Measurements from ENCODE around the gene DLG3. TPM values are rescaled to one million over a fixed set of nuclear protein-coding genes. Genes with fewer than 3 reads are reported as not detected.

DLG3 gene
- total RNA-seq, 2 experiments from 2014 or later: 35.1 to 39.0 TPM

- ChIA-PET POLR2A (no interaction called here), CTCF (no interaction called here)
Measured at GRCh38 chrX:70464051-70464450, 19.4 kb downstream of the DLG3 start.

GRCh38 chrX:70466968-70467367, 22.3 kb downstream of the DLG3 start:
- ChIA-PET POLR2A (no interaction called here), CTCF (no interaction called here)

GRCh38 chrX:70468709-70469108, 24.1 kb downstream of the DLG3 start:
- ChIA-PET CTCF (no interaction called here), POLR2A (no interaction called here)

GRCh38 chrX:70470850-70471289, 26.2 kb downstream of the DLG3 start:
- ChIA-PET CTCF (interaction anchor here (0.5 to 1.0 kb wide), 2 partner anchors 19 to 236 kb away, joined by 3 to 5 read pairs; partner anchors contain the start of gene AWAT1), POLR2A (no interaction called here)

- POLR2A ChIA-PET: no interaction called here
- CTCF ChIA-PET: no interaction called here
Measured at GRCh38 chrX:70476166-70476933, 31.7 kb downstream of the DLG3 start.

GRCh38 chrX:70476934-70477733, 32.5 kb downstream of the DLG3 start:
- ChIA-PET CTCF (no interaction called here), POLR2A (no interaction called here)

- CTCF ChIA-PET: no interaction called here
- POLR2A ChIA-PET: no interaction called here
Measured at GRCh38 chrX:70477734-70478075, 33.1 kb downstream of the DLG3 start.

- ChIA-PET POLR2A (no interaction called here), CTCF (no interaction called here)
Measured at GRCh38 chrX:70478526-70479245, 34.1 kb downstream of the DLG3 start.

- ChIA-PET POLR2A (no interaction called here), CTCF (no interaction called here)
Measured at GRCh38 chrX:70479247-70479921, 34.7 kb downstream of the DLG3 start.

- ChIA-PET POLR2A (no interaction called here), CTCF (no interaction called here)
Measured at GRCh38 chrX:70479922-70480659, 35.5 kb downstream of the DLG3 start.

- POLR2A ChIA-PET: no interaction called here
Measured at GRCh38 chrX:70480660-70481018, 36.0 kb downstream of the DLG3 start.

GRCh38 chrX:70481471-70482270, 37.0 kb downstream of the DLG3 start:
- CTCF ChIA-PET: interaction anchor here (0.5 kb wide), 1 partner anchor 1809 kb away, joined by 4 read pairs; no protein-coding TSS in a partner anchor
- POLR2A ChIA-PET: no interaction called here

More at GRCh38 chrX:70480660-70481018, 36.0 kb downstream of the DLG3 start:
- CTCF ChIA-PET: no interaction called here

- POLR2A ChIA-PET: no interaction called here
- CTCF ChIA-PET: no interaction called here
Measured at GRCh38 chrX:70482300-70482699, 37.7 kb downstream of the DLG3 start.

GRCh38 chrX:70485466-70485865, 40.8 kb downstream of the DLG3 start:
- ChIA-PET POLR2A (no interaction called here), CTCF (no interaction called here)

- POLR2A ChIA-PET: no interaction called here
- CTCF ChIA-PET: no interaction called here
Measured at GRCh38 chrX:70488856-70489255, 44.2 kb downstream of the DLG3 start.

- CTCF ChIA-PET: no interaction called here
- POLR2A ChIA-PET: no interaction called here
Measured at GRCh38 chrX:70494441-70494840, 49.8 kb downstream of the DLG3 start.

- ChIA-PET POLR2A (no interaction called here), CTCF (no interaction called here)
Measured at GRCh38 chrX:70496491-70496890, 51.9 kb downstream of the DLG3 start.

- CTCF ChIA-PET: no interaction called here
- POLR2A ChIA-PET: no interaction called here
Measured at GRCh38 chrX:70497026-70497425, 52.4 kb downstream of the DLG3 start.

- ChIA-PET POLR2A (no interaction called here), CTCF (interaction anchor here (0.6 kb wide), 1 partner anchor 461 kb away, joined by 3 read pairs; no protein-coding TSS in a partner anchor)
Measured at GRCh38 chrX:70498129-70498528, 53.5 kb downstream of the DLG3 start.
